ENCODE results near the gene DBH. TPM values are rescaled to one million over a fixed set of nuclear protein-coding genes. Genes with fewer than 3 reads are reported as not detected.

The DBH gene
- total and polyA plus RNA-seq, 2 donors from 2014 or later = 0.39 TPM; not detected in 1

DNA sequence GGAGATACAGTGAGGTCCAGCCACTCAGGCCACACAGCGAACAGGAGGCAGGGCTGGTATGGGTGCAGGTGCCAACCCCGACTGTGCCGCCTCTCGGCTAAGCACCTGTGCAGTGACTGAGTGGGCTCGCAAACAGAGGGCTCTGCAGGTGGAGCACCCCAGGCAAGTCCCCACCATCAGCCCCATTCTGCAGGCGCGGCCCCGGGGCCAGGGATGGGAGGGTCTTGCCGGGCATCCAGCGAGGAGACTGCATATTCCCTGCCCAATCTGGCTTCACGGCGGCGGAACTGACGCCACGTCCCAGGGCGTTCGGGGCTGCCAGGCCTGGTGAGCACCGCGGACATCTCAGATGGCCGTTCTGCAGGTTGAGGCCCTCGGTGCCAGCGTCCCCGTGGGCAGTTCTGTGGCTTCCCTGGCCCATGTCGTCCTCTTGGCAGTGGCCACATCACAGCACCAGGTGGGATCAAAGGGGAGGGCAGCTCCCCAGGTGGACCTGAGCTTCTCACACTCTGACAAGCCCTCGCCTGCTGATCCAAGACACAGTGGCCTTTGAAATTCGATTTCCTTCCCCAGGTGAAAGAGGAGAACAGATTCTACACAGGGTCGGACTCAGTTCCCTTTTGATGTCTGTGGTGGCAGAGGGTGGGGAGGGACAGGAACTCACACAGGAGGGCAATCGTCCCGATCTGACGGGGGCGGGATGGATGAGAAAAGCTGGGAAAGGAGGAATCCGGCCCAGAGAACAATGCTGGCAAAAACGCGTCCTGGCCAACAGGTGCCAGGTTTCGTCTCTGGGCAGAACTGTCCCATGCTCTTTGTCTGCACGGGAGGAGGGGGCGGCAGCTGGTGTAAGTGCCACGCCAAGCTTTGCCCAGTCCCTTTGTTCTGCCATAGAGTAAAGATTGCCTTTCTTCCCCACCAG, 18.8 kb downstream of the DBH start:
- H3K27me3 ChIP-seq (ENCODE audit: control insufficient read depth, insufficient read depth, low read length) = peaks cover 2% of the 10 kb centered on the region
- H3K4me3 ChIP-seq (ENCODE audit: low read length in 3 of 3) = no peak overlapping the region
- no peaks in the 10 kb centered on the region for H3K9me3 ChIP-seq (ENCODE audit: control insufficient read depth in 2 of 3, insufficient read depth in 1 of 3, low read length in 3 of 3)
- intact Hi-C loops (cut with DNase I) = no loop called here
- FAIRE-seq = no peak
- H3K27ac ChIP-seq (ENCODE audit: low read depth in 2 of 2, low read length in 2 of 2) = no peak overlapping the region
- no peaks in the 10 kb centered on the region for H3K36me3 ChIP-seq (ENCODE audit: control insufficient read depth in 2 of 3, insufficient read depth in 3 of 3, low read length in 3 of 3)
- H3K4me1 ChIP-seq (ENCODE audit: control insufficient read depth in 2 of 3, insufficient read depth in 2 of 3, low read depth in 1 of 3, low read length in 3 of 3) = peaks cover 0 to 13% (median 0%) of the 10 kb centered on the region in 3 donors
- no peak for DNase-seq
- H3K9ac ChIP-seq (ENCODE audit: low read length in 3 of 3) = no peak overlapping the region
- TF ChIP-seq, protein P1, sequence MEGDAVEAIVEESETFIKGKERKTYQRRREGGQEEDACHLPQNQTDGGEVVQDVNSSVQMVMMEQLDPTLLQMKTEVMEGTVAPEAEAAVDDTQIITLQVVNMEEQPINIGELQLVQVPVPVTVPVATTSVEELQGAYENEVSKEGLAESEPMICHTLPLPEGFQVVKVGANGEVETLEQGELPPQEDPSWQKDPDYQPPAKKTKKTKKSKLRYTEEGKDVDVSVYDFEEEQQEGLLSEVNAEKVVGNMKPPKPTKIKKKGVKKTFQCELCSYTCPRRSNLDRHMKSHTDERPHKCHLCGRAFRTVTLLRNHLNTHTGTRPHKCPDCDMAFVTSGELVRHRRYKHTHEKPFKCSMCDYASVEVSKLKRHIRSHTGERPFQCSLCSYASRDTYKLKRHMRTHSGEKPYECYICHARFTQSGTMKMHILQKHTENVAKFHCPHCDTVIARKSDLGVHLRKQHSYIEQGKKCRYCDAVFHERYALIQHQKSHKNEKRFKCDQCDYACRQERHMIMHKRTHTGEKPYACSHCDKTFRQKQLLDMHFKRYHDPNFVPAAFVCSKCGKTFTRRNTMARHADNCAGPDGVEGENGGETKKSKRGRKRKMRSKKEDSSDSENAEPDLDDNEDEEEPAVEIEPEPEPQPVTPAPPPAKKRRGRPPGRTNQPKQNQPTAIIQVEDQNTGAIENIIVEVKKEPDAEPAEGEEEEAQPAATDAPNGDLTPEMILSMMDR (IDR thresholded peaks at IDR 0.05; ENCODE audit: borderline replicate concordance, extremely low read depth, insufficient read depth) = no peak

DNA sequence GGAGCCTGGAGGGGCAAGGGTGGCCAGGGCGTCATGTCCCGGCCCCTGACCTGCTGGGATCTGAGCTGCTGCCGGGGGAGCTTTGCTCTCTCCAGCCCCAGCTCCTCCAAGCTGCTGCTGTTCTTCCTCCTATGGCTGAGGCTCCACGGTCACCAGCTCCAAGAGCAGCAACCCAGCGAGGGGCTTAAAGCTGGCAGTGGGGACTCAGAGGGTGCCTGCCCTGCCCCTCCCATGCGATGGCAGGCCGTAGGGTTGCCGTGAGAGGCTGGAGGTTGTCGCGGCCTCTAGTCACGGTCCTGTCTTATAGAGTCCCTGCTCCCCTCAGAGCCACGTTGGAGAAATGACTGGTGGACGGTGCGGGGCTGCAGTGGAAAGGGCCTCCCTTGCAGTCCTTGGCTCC, 19.5 kb downstream of the DBH start:
- peaks cover 2% of the 10 kb centered on the region for H3K27me3 ChIP-seq (ENCODE audit: control insufficient read depth, insufficient read depth, low read length)
- DNase-seq = peak in 1 of 5 donors; percentile 56
- intact Hi-C loops (cut with DNase I) = no loop called here

DNA sequence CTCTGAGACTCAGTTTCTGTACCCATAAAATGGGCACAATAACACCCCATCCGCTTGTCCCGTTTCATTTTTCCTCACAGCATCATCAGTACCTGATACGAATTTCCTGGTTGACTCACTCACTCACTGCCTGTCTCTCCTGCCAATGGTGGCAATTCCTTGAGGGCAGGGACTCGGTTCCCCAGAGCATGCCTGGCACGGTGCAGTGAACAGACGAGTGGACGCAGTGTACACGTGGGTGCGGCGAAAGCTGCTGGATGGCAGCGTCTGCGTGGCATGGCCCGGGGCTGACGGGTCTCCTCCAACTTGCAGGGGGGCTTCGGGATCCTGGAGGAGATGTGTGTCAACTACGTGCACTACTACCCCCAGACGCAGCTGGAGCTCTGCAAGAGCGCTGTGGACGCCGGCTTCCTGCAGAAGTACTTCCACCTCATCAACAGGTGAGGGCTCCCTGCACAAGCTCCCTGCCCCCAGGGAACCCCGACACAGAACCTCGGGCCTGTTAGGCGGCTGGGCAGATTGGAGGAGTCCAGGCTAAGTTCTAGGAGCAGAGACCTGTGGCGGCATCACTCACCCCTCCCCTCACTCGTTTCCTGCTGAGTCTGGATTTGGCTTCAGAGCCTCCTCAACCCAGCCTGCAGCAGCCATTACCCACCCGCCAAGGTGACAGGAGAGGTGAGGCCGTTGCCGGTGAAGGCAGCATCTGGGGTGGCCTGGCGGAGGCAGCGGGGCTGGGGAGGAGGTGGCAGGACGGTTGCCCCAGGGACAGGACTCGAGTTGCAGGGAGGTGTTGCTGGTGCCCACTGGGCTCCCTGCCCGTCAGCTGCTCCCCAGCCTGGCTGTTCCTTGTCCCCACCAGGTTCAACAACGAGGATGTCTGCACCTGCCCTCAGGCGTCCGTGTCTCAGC, 20.3 kb downstream of the DBH start:
- intact Hi-C loops (cut with DNase I) = no loop called here

More for the DNA sequence above, 19.5 kb downstream of the DBH start:
- Histone ChIP-seq H3K27ac (ENCODE audit: low read depth in 2 of 2, low read length in 2 of 2) (no peak overlapping the region), H3K9me3 (ENCODE audit: control insufficient read depth in 2 of 3, insufficient read depth in 1 of 3, low read length in 3 of 3) (no peaks in the 10 kb centered on the region), H3K9ac (ENCODE audit: low read length in 3 of 3) (no peak overlapping the region), H3K36me3 (ENCODE audit: control insufficient read depth in 2 of 3, insufficient read depth in 3 of 3, low read length in 3 of 3) (no peaks in the 10 kb centered on the region), H3K4me1 (ENCODE audit: control insufficient read depth in 2 of 3, insufficient read depth in 2 of 3, low read depth in 1 of 3, low read length in 3 of 3) (peaks cover 0 to 13% (median 0%) of the 10 kb centered on the region in 3 donors), H3K4me3 (ENCODE audit: low read length in 3 of 3) (no peak overlapping the region)
- FAIRE-seq = no peak
- TF ChIP-seq, protein P1 (IDR thresholded peaks at IDR 0.05; ENCODE audit: borderline replicate concordance, extremely low read depth, insufficient read depth) = no peak

More for the DNA sequence above, 20.3 kb downstream of the DBH start:
- Histone ChIP-seq H3K9ac (ENCODE audit: low read length in 3 of 3) (no peak overlapping the region), H3K9me3 (ENCODE audit: control insufficient read depth in 2 of 3, insufficient read depth in 1 of 3, low read length in 3 of 3) (no peaks in the 10 kb centered on the region), H3K36me3 (ENCODE audit: control insufficient read depth in 2 of 3, insufficient read depth in 3 of 3, low read length in 3 of 3) (no peaks in the 10 kb centered on the region), H3K27me3 (ENCODE audit: control insufficient read depth, insufficient read depth, low read length) (peaks cover 2% of the 10 kb centered on the region), H3K4me3 (ENCODE audit: low read length in 3 of 3) (no peak overlapping the region), H3K27ac (ENCODE audit: low read depth in 2 of 2, low read length in 2 of 2) (no peak overlapping the region), H3K4me1 (ENCODE audit: control insufficient read depth in 2 of 3, insufficient read depth in 2 of 3, low read depth in 1 of 3, low read length in 3 of 3) (peaks cover 0 to 13% (median 0%) of the 10 kb centered on the region in 3 donors)
- DNase-seq (peak in 3 of 5 donors; percentile 28 to 73 (median 31)), FAIRE-seq (no peak)
- TF ChIP-seq, protein P1 (IDR thresholded peaks at IDR 0.05; ENCODE audit: borderline replicate concordance, extremely low read depth, insufficient read depth) = no peak

Measured in kidney (tissue), 14 donors.